ENCODE results near the gene SPACA7.
A peak's percentile ranks its signal among the peaks of the same experiment; 100 is the strongest.

- no peak for TF ChIP-seq POLR2A (IDR thresholded peaks at IDR 0.05)
- TF ChIP-seq, protein P1, sequence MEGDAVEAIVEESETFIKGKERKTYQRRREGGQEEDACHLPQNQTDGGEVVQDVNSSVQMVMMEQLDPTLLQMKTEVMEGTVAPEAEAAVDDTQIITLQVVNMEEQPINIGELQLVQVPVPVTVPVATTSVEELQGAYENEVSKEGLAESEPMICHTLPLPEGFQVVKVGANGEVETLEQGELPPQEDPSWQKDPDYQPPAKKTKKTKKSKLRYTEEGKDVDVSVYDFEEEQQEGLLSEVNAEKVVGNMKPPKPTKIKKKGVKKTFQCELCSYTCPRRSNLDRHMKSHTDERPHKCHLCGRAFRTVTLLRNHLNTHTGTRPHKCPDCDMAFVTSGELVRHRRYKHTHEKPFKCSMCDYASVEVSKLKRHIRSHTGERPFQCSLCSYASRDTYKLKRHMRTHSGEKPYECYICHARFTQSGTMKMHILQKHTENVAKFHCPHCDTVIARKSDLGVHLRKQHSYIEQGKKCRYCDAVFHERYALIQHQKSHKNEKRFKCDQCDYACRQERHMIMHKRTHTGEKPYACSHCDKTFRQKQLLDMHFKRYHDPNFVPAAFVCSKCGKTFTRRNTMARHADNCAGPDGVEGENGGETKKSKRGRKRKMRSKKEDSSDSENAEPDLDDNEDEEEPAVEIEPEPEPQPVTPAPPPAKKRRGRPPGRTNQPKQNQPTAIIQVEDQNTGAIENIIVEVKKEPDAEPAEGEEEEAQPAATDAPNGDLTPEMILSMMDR (IDR thresholded peaks at IDR 0.05): peak; percentile 63 to 87 (median 78)
These were observed 67.8 kb downstream of the SPACA7 start for GRCh38 chr13:112443995-112444311.

Measured in adrenal gland (tissue), 5 donors.